ENCODE measurements around the gene DAPK1. TPM values are rescaled to one million over a fixed set of nuclear protein-coding genes. Genes with fewer than 3 reads are reported as not detected.

The DAPK1 gene
- total RNA-seq, 1 donor from 2014 or later = 196 TPM

- Histone ChIP-seq H3K4me3 (no peak overlapping the region), H3K27ac (peak overlapping the region; percentile 44)
Observed at GRCh38 chr9:87607859-87608258, 110.2 kb downstream of the DAPK1 start.

GRCh38 chr9:87609002-87609401, 111.3 kb downstream of the DAPK1 start:
- no peaks in the 10 kb centered on the region for H3K27me3 ChIP-seq (ENCODE audit: low read depth)
- no peak overlapping the region for H3K4me3 ChIP-seq
- intact Hi-C loops (cut with DNase I) = no loop called here
- H3K4me1 ChIP-seq = peaks cover 76% of the 10 kb centered on the region
- TF ChIP-seq CTCF (IDR thresholded peaks at IDR 0.05) = no peak
- peaks cover 14% of the 10 kb centered on the region for H3K36me3 ChIP-seq
- no peak for ATAC-seq
- H3K27ac ChIP-seq = no peak overlapping the region
- no peaks in the 10 kb centered on the region for H3K9me3 ChIP-seq
- DNase-seq = no peak

More at GRCh38 chr9:87607859-87608258, 110.2 kb downstream of the DAPK1 start:
- H3K9me3 ChIP-seq = no peaks in the 10 kb centered on the region
- ATAC-seq = peak; percentile 27 to 45
- intact Hi-C loops (cut with DNase I) = no loop called here
- H3K36me3 ChIP-seq = peaks cover 14% of the 10 kb centered on the region
- peaks cover 64% of the 10 kb centered on the region for H3K4me1 ChIP-seq
- TF ChIP-seq CTCF (IDR thresholded peaks at IDR 0.05) = no peak
- no peak for DNase-seq
- H3K27me3 ChIP-seq (ENCODE audit: low read depth) = no peaks in the 10 kb centered on the region

- intact Hi-C loops (cut with DNase I) = no loop called here
- Histone ChIP-seq H3K4me3 (no peak overlapping the region), H3K4me1 (peaks cover 81% of the 10 kb centered on the region), H3K27ac (peak overlapping the region; percentile 53), H3K27me3 (ENCODE audit: low read depth) (no peaks in the 10 kb centered on the region), H3K9me3 (no peaks in the 10 kb centered on the region), H3K36me3 (peaks cover 14% of the 10 kb centered on the region)
- TF ChIP-seq CTCF (IDR thresholded peaks at IDR 0.05) = no peak
- ATAC-seq = no peak
- no peak for DNase-seq
Observed at GRCh38 chr9:87609486-87609885, 111.8 kb downstream of the DAPK1 start.

GRCh38 chr9:87610200-87611155, 112.8 kb downstream of the DAPK1 start:
- no peak for DNase-seq
- Histone ChIP-seq H3K4me1 (peaks cover 90% of the 10 kb centered on the region), H3K4me3 (no peak overlapping the region), H3K27ac (peak overlapping the region; percentile 53), H3K27me3 (ENCODE audit: low read depth) (no peaks in the 10 kb centered on the region), H3K9me3 (no peaks in the 10 kb centered on the region), H3K36me3 (peaks cover 7% of the 10 kb centered on the region)
- intact Hi-C loops (cut with DNase I) = no loop called here
- no peak for TF ChIP-seq CTCF (IDR thresholded peaks at IDR 0.05)
- no peak for ATAC-seq

GRCh38 chr9:87611776-87612175, 114.1 kb downstream of the DAPK1 start:
- ATAC-seq (no peak), DNase-seq (no peak)
- TF ChIP-seq CTCF (IDR thresholded peaks at IDR 0.05) = no peak
- peaks cover 96% of the 10 kb centered on the region for H3K4me1 ChIP-seq
- intact Hi-C loops (cut with DNase I) = no loop called here
- H3K36me3 ChIP-seq = no peaks in the 10 kb centered on the region
- no peaks in the 10 kb centered on the region for H3K9me3 ChIP-seq
- no peaks in the 10 kb centered on the region for H3K27me3 ChIP-seq (ENCODE audit: low read depth)
- H3K27ac ChIP-seq = peak overlapping the region; percentile 53
- H3K4me3 ChIP-seq = no peak overlapping the region
